Activated naive CD8-positive, alpha-beta T cell treated with anti-CD3 and anti-CD28 coated beads, Interleukin-2, amount 10 ng/mL, durations not matched to agents 7 days and 5 days (primary cell): ENCODE results near the gene MAPRE2. TPM values are rescaled to one million over a fixed set of nuclear protein-coding genes. Genes with fewer than 3 reads are reported as not detected.

Source experiments
- ATAC-seq: fragments of 150-1000 bp; cut with Tn5 transposase; one replicate; pipeline ENCODE4 v1.10.0; 2021; ENCODE audit warnings: low read depth, moderate library complexity
- POLR2A ChIA-PET: fragments of 350-600 bp; sonication (Branson Sonifier 250); formaldehyde crosslinking; loops from one replicate; lab custom pipeline; 2021; ENCODE audit warnings: antibody characterized with exemption; lab: Charles Lee
- DNase-seq: peaks from one replicate; pipeline ENCODE4 v3.0.0; 2021
- H3K27ac Mint-ChIP-seq: one replicate; pipeline ENCODE4 v1.8.0; 2022; ENCODE audit warnings: mild to moderate bottlenecking, mixed read lengths
- H3K27me3 Mint-ChIP-seq: one replicate; pipeline ENCODE4 v1.8.0; 2022; ENCODE audit warnings: mild to moderate bottlenecking, moderate library complexity, mixed read lengths
- H3K36me3 Mint-ChIP-seq: one replicate; pipeline ENCODE4 v1.8.0; 2021; ENCODE audit warnings: mild to moderate bottlenecking, mixed read lengths
- H3K4me1 Mint-ChIP-seq: one replicate; pipeline ENCODE4 v1.8.0; 2021; ENCODE audit warnings: mixed read lengths
- H3K4me3 Mint-ChIP-seq: one replicate; pipeline ENCODE4 v1.8.0; 2022; ENCODE audit warnings: mild to moderate bottlenecking, moderate library complexity, mixed read lengths
- H3K9me3 Mint-ChIP-seq: one replicate; pipeline ENCODE4 v1.8.0; 2021; ENCODE audit warnings: mixed read lengths
- total RNA-seq, 2 experiments: library from RNA; stranded (reverse); gene quantifications; one replicate each; pipeline ENCODE4 v1.2.3, GENCODE V29; 2021

MAPRE2 gene
- total RNA-seq, 2 experiments from 2014 or later: 61.5 to 63.2 TPM

GRCh38 chr18:35186291-35187034 is 145.2 kb downstream of the MAPRE2 start:
- no peak overlapping the region for H3K4me3 Mint-ChIP-seq
- no peak for ATAC-seq
- POLR2A ChIA-PET: no interaction called here
- DNase-seq: no peak
- no peaks in the 10 kb centered on the region for H3K36me3 Mint-ChIP-seq
- no peak overlapping the region for H3K27ac Mint-ChIP-seq
- peaks cover 8% of the 10 kb centered on the region for H3K27me3 Mint-ChIP-seq
- peaks cover under 1% of the 10 kb centered on the region for H3K4me1 Mint-ChIP-seq
- no peaks in the 10 kb centered on the region for H3K9me3 Mint-ChIP-seq

DNA sequence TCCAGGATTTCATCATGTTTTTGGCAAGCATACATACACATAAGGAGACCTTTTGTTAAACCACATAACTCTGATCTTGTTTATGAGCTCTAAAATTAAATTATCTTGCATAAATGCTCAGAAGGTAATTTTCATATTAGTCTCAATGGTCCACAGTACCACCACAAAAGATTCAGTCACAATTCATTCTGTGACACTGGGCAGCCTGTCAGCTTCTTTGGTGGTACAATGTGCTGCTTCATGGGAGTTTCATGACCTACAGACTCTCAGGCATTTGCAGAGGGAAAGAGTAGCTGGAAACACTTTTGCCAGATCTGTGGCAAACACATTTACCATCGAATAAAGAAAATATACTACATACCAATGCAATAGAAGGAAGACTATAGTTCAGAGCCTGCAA is 148.3 kb downstream of the MAPRE2 start:
- Mint-ChIP-seq H3K27ac (no peak overlapping the region), H3K27me3 (peaks cover 2% of the 10 kb centered on the region), H3K4me3 (no peak overlapping the region), H3K36me3 (no peaks in the 10 kb centered on the region), H3K4me1 (peaks cover 4% of the 10 kb centered on the region), H3K9me3 (no peaks in the 10 kb centered on the region)
- POLR2A ChIA-PET: no interaction called here
- ATAC-seq (no peak), DNase-seq (no peak)

DNA sequence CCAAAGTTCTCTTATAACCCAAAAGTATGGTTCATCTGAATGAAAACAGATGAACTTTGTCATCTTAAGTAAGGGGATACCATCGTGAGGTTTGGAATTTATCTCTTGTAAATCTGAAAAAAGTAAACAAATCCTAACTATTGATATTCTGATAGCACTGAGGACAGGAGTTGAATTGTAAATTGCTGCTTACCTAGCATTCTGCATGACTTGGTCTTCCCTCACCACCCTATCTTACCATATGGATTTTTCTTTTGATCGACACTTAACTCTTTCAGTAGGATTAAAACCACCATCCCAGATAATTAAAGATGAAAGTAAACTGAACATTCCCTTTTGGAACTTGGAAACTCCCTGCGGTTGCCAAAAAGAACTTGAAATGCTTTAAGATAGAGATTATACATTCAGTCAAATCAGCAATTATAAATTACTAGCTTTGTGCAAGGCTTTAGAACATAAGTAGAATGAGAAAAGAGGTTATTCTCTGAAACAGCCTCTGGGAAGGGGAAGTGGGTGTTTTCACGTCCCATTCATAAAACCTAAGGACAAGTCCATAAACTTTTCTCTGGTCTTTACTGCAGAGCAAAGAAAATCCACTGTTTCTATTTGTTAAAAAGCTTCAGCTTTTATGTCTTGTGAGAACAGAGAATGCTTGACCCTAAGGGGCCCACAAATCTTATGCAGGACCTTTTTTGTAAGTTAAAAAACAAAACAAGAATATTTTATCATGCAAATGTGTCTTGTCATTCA is 149.9 kb downstream of the MAPRE2 start:
- DNase-seq (no peak), ATAC-seq (no peak)
- no peaks in the 10 kb centered on the region for H3K36me3 Mint-ChIP-seq
- POLR2A ChIA-PET: no interaction called here
- no peaks in the 10 kb centered on the region for H3K9me3 Mint-ChIP-seq
- no peak overlapping the region for H3K27ac Mint-ChIP-seq
- peaks cover 2% of the 10 kb centered on the region for H3K27me3 Mint-ChIP-seq
- no peak overlapping the region for H3K4me3 Mint-ChIP-seq
- H3K4me1 Mint-ChIP-seq: peaks cover 4% of the 10 kb centered on the region

DNA sequence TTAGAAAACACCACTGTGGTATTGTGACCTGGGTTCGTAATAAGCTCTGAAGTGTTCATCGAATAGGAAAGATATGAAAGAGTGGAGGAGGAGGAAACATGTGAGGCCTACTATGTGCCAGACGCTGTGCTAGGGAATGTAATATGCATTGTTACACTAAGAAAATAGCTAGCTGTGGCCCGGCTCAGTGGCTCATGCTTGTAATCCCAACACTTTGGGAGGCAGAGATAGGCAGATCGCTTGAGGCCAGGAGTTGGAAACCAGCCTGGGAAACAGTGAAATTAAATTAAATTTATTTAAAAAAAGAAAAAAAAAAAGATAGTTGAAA is 150.4 kb downstream of the MAPRE2 start:
- no peaks in the 10 kb centered on the region for H3K9me3 Mint-ChIP-seq
- DNase-seq: no peak
- POLR2A ChIA-PET: no interaction called here
- H3K4me1 Mint-ChIP-seq: peaks cover 4% of the 10 kb centered on the region
- peaks cover 3% of the 10 kb centered on the region for H3K27me3 Mint-ChIP-seq
- no peak overlapping the region for H3K4me3 Mint-ChIP-seq
- H3K36me3 Mint-ChIP-seq: no peaks in the 10 kb centered on the region
- ATAC-seq: no peak
- no peak overlapping the region for H3K27ac Mint-ChIP-seq

DNA sequence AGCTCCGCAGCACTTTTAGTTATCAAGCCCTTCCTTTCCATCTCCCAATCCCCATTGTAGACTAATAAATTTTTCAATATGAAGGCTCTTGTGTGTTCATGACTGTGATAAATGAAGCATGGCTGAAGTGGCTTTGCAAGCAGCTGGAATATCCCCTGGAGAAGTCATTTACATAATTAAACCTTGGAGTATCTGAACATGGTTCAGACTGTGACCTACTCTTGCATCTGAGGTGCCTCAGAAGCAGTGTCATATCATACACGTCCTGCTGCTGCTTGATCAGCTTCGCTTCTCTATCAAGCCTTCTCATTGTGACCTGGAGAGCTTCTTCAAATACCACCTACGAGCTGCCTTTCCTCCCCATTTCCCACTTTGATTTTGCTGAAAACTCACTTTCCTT is 151.2 kb downstream of the MAPRE2 start:
- no peak overlapping the region for H3K27ac Mint-ChIP-seq

More for the DNA sequence above, 151.2 kb downstream of the MAPRE2 start:
- Mint-ChIP-seq H3K27me3 (peaks cover 2% of the 10 kb centered on the region), H3K4me3 (no peak overlapping the region), H3K36me3 (no peaks in the 10 kb centered on the region), H3K4me1 (peaks cover 4% of the 10 kb centered on the region), H3K9me3 (no peaks in the 10 kb centered on the region)
- POLR2A ChIA-PET: no interaction called here
- ATAC-seq: no peak
- DNase-seq: no peak

Other genes starting within 250 kb of the MAPRE2 start
- 10 to 100 TPM; 20.9 to 26.1 TPM for gene ZNF397, start 199.6 kb downstream of the MAPRE2 start, total RNA-seq
- gene ZSCAN30, start 248.8 kb downstream of the MAPRE2 start, total RNA-seq: 10 to 100 TPM; 18.8 to 23.5 TPM